Thyroid gland (tissue), 4 donors: ENCODE measurements around the gene DDN.
A peak's percentile ranks its signal among the peaks of the same experiment; 100 is the strongest.

Experiments used
- CTCF ChIP-seq, 6 experiments: fragments of 200-600 bp in 3 of 6; fragments of 450-650 bp in 3 of 6; sonication (generic) in 3 of 6; IDR thresholded peaks; one replicate each; pipeline ENCODE4 v1.5.1; 2016 to 2019; ENCODE audit warnings: antibody characterized with exemption in 6 of 6, mild to moderate bottlenecking in 2 of 6, inconsistent platforms in 1 of 6, moderate library complexity in 1 of 6
- POLR2A ChIP-seq, 2 donors: fragments of 450-650 bp; IDR thresholded peaks; one replicate each; pipeline ENCODE4 v1.6.1; 2017; ENCODE audit warnings: antibody characterized with exemption in 2 of 2, mild to moderate bottlenecking in 2 of 2, moderate library complexity in 1 of 2

DNA sequence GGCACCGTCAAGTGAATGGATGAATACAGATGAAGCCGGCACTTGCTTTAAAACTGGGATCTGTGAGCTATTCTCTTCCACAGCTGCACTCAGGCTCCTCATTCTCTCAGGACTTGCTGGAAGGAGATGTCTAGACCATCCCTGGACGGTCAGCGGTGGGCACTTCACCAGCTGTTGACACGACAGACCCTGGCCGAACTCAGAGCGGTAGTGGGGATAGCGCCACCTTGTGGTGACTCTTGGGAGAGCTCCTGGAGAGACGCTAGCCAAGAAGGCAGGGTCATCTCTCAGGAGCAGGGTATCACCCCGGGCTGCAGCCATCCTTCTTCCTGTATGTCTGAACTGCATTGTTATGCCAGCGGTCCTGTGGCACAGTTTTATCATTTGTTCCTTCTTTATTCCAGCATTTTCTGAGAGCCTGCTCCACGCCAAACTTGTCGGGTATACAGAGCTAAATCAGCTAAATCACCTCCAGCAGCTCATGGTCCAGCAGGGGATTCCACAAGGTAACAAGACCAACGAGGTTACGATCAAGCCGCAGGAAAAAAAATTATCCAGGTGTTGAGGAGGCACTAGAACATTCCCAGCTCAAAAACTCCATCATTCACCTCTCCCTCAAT lies 11.0 kb downstream of the DDN start:
- TF ChIP-seq CTCF (IDR thresholded peaks at IDR 0.05) (peak; percentile 56 to 84 (median 72)), POLR2A (IDR thresholded peaks at IDR 0.05) (no peak)
